HG03103 (cell line): Measurements from ENCODE around the gene CTNNBL1.
"Not testable (repeated sequence)": the region's sequence is repeated elsewhere in the genome, so short reads cannot be mapped to it uniquely, and the experiment has no call there.

Experiments
- ATAC-seq: cut with Tn5 transposase; IDR thresholded peaks from one replicate; pipeline ENCODE4 v1.9.1; 2021; ENCODE audit warnings: low read depth; ENCODE audit not compliant: unreplicated experiment

The CTNNBL1 gene

DNA sequence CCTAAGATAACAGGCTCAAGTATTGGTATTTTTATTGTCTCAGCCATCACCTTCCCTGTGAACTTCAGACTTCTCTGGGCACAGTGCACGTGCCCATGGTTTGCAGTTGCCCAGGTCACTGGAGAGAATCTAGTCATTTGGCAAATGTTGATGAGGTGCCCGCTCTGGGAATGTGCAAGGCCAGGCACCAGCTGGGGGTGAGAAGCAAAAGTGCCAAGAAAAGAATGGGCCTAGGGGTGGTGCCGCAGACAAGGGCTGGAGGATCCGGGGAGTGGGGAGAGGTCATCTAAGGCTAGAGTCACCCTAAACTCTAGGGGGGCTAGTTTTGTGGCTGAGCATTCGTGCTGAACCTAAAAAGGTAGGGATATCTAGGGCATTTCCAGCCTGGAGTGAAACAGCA, 152.0 kb downstream of the CTNNBL1 start:
- no peak for ATAC-seq

DNA sequence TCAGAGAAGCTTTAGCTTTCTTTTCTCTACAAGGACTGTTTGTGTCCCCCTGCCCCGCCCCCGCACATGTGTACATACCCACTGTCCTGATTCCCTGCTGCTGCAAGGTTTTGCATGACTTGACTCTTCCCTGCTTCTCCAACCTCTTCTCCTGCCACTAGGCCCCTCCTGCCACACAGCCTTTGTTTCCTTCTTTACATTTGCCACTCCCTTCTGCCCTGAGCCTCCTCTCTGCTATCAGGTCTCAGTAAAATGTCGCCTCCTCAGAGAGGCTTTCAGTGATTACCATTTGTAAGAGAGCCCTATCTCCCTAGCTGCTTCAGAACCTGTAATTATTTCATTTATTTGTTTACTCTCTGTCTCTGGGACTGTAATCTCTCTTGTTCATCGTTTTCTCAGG, 152.7 kb downstream of the CTNNBL1 start:
- no peak for ATAC-seq

GRCh38 chr20:37848706-37849105, 154.9 kb downstream of the CTNNBL1 start:
- ATAC-seq: no peak

DNA sequence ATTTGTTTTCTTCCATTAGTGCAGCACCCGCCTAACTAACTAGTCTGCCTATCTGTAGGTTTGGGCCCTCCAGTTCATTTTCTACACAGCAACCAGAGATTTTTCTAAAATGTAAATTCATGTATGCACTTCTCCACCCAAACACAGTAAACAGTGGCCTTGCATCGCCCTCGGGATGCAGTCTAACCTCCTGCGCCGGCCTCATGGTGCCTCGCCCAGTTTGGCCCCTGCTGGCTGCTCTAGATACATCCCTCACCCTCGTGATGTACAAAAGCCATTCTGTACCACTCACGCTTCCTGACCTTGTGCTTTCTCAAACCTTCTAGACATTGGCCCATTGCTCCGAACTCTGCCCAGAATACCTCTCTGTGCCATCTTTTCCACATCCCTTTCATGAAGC, 155.3 kb downstream of the CTNNBL1 start:
- ATAC-seq: no peak

GRCh38 chr20:37849566-37849965, 155.7 kb downstream of the CTNNBL1 start:
- no peak for ATAC-seq

- ATAC-seq: no peak
Measured at GRCh38 chr20:37850036-37850592, 156.3 kb downstream of the CTNNBL1 start.

DNA sequence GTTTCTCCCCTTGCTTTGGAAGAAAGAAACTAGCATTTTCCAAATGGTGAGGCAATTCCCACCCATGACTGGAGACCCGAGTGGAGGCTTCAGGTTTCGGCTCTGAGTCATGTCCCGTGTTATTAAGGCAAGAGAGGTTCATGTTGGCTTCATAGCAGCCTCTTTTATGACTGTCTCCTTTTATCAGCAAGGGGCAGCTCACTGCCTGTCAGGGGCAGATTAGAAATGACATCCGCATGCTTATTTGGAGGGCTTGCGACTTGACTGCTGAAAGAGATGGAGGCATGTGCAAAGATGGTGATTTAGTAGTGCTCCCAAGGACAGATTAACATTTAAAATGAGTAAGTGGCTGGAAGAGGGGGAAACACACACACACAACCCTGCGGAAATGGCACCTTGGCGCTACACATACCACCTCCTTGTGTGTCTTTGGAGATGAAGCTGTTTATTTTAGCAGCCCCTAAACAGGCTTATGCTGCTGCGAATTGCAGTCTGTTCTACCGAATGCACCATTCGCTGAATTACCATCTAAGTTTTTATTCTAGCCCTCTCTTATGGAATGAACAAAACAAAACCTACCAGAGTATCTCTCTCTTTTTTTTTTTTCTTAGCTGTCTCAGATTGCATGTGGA, 157.0 kb downstream of the CTNNBL1 start:
- ATAC-seq: no peak

DNA sequence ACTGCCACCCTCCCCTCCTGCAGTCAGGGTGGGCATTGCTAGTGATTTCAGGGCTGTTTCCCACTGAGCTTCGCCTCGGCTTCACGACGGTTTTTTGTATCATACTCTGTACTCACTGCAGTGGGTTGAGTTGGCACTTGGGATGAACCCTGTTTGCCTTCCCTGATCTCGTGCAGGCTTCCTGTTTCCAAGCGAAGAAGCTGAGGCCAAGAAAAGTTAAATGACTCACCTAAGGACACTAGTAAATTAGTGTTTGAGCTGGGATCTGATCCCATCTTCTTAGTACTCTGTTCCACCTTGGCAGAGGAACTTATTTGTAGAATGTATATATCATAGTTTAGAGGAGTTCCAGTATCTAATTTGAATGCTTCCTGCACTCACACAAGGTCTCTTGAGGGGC, 158.8 kb downstream of the CTNNBL1 start:
- ATAC-seq: no peak

DNA sequence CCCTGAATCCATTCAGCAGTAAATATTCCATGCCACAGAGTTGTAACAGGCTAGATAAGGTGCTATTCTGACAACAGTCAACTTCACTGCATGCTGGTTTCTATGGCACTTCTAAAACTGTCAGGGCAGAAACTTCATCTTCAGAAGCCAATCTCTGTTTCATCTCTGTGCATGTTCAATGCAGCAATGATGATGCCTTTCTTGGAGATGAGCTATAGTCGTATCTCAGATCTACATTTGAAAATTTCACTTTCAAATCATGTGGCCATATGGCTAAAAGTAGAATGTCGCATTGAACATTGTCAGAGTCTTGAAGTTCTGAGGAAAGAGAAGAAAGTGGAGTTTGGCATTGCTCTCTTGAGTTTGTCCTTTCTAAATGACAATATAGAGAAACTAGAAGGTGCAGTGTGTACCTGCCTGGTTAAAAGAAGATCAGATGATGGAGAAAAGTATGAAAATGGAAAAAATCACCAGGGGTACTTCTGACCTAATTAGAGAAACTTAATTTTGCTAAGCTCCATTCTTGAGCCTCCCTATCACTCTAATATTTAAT, 160.1 kb downstream of the CTNNBL1 start:
- no peak for ATAC-seq

DNA sequence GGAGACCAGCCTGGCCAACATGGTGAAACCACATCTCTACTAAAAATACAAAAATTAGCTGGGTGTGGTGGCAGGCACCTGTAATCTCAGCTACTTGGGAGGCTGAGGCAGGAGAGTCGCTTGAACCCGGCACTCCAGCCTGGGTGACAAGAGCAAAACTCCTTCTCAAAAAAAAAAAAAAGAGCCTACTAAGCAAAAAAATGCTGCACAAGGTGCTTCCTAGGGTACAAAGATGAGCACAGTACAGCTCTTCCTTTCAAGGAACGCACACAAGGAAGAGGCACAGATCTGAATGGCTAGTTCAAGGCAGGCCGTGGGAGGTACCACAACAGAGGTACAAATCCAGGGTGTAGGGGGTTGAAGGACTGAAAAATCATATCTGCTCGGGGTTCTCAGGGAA, 162.2 kb downstream of the CTNNBL1 start:
- ATAC-seq: not testable (repeated sequence)

- no peak for ATAC-seq
Measured at GRCh38 chr20:37856932-37857660, 163.3 kb downstream of the CTNNBL1 start.

GRCh38 chr20:37859406-37860171, 165.8 kb downstream of the CTNNBL1 start:
- ATAC-seq: no peak

- ATAC-seq: no peak
Measured at GRCh38 chr20:37863289-37863688, 169.5 kb downstream of the CTNNBL1 start.

DNA sequence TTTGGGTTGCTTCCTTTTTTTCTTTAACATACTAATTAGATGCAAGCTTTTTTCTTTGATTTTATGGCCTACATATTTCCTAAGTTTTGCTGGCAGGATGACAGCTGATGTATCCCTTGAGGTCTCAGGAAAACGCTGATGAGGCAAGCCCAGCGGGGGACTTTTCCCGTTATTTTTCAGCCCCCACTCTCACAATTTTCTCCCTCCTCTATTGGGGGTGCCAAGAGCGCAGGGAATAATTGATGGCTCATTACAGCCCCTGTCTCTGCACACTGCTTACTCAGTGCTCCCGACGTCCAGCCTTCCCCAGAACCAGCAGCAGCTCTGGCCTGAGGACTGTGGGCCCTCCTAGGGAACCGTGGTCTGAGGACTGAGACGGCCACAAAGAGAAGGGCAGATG, 170.5 kb downstream of the CTNNBL1 start:
- ATAC-seq: no peak

- no peak for ATAC-seq
Measured at GRCh38 chr20:37866051-37866450, 172.2 kb downstream of the CTNNBL1 start.

- ATAC-seq: no peak
Measured at GRCh38 chr20:37867289-37868195, 173.7 kb downstream of the CTNNBL1 start.

DNA sequence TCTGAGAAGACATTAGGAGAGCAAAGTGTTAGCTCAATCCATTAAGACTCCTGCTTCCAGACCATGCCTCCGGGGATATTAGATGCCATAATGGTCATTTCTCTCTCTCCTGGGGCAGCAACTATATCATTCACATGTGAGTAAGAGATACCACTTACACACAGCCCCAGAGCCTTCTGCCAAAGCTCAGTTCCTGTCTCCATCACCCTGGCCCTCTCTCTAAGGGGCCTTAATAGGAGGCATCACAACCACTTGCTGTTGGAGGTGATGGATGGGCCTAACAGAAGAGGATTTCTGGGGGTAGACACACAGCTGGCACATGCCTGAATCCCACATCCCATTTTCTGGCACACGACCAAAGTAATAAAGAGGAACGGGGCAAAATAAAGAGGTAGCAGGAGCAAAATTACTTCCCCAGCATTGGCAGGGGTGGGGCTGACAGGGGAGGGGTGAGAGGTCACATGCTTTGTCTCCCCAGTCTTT, 175.1 kb downstream of the CTNNBL1 start:
- no peak for ATAC-seq

GRCh38 chr20:37869334-37869861, 175.6 kb downstream of the CTNNBL1 start:
- ATAC-seq: no peak

GRCh38 chr20:37870294-37870693, 176.5 kb downstream of the CTNNBL1 start:
- no peak for ATAC-seq

- no peak for ATAC-seq
Measured at GRCh38 chr20:37871751-37872150, 177.9 kb downstream of the CTNNBL1 start.
